GM12878 (cell line): ENCODE data around the gene COL18A1. TPM values are rescaled to one million over a fixed set of nuclear protein-coding genes. Genes with fewer than 3 reads are reported as not detected.

Experiments
- BMI1 ChIP-seq: fragments of 450-650 bp; IDR thresholded peaks from 2 replicates; pipeline ENCODE4 v1.6.1; 2016; ENCODE audit warnings: mild to moderate bottlenecking, moderate library complexity, borderline replicate concordance
- E2F8 ChIP-seq: fragments of 450-650 bp; IDR thresholded peaks from 2 replicates; pipeline ENCODE4 v1.6.1; 2018; ENCODE audit warnings: mild to moderate bottlenecking, low read depth, moderate library complexity; ENCODE audit not compliant: partially characterized antibody
- JUND ChIP-seq: IDR thresholded peaks from 2 replicates; pipeline ENCODE4 v1.6.1; 2012; ENCODE audit warnings: low read depth, mild to moderate bottlenecking, low read length, improper control_type of control experiment, moderate library complexity
- NKRF ChIP-seq: fragments of 450-650 bp; conservative IDR thresholded peaks from 2 replicates; pipeline ENCODE4 v1.6.1; 2017; ENCODE audit warnings: mild to moderate bottlenecking, moderate library complexity
- PAX8 ChIP-seq: fragments of 450-650 bp; IDR thresholded peaks from 2 replicates; pipeline ENCODE4 v1.6.1; 2017; ENCODE audit warnings: mild to moderate bottlenecking, moderate library complexity
- SMAD1 ChIP-seq: fragments of 450-650 bp; IDR thresholded peaks from 2 replicates; pipeline ENCODE4 v1.6.1; 2018; ENCODE audit warnings: mild to moderate bottlenecking, low read depth; ENCODE audit not compliant: partially characterized antibody
- SREBF2 ChIP-seq: IDR thresholded peaks from 2 replicates; pipeline ENCODE4 v1.6.1; 2012; ENCODE audit warnings: mild to moderate bottlenecking, low read length
- SUPT20H ChIP-seq: IDR thresholded peaks from 2 replicates; pipeline ENCODE4 v1.6.1; 2011; ENCODE audit warnings: low read depth, mild to moderate bottlenecking, low read length, moderate library complexity, borderline replicate concordance; ENCODE audit not compliant: control insufficient read depth
- TAF1 ChIP-seq: IDR thresholded peaks from 2 replicates; pipeline ENCODE4 v1.6.1; 2011; ENCODE audit warnings: mild to moderate bottlenecking, low read depth, low read length, borderline replicate concordance
- polyA plus RNA-seq, 11 experiments: library from polyadenylated mRNA; depleted of rRNA in 4 of 11; unstranded in 6 of 11; stranded (reverse) in 5 of 11; fragments of >200 nt; fragmentation: Nextera tagmentation in 4 of 11; fragmentation: Illumina TruSeq in 1 of 11; extraction: Ambion mirVana in 4 of 11; extraction: Trizol in 1 of 11; gene quantifications; 1 replicate in 1 of 11; 2 replicates in 10 of 11; pipeline versions ENCODE4 v1.2.1 to v1.2.3, GENCODE V29; 2011 to 2016; ENCODE audit warnings: inconsistent platforms in 2 of 11, missing spikeins in 2 of 11, low read depth in 1 of 11
- total RNA-seq, 4 experiments: library from RNA; depleted of rRNA in 3 of 4; stranded (reverse); fragments of >200 nt in 3 of 4; fragmentation: Illumina TruSeq in 1 of 4; extraction: Trizol in 1 of 4; gene quantifications; 2 replicates each; pipeline versions ENCODE4 v1.2.1 to v1.2.3, GENCODE V29; 2013 to 2021
- TF ChIP-seq, protein P1 (sequence below): fragments of 450-650 bp; formaldehyde crosslinking; IDR thresholded peaks from 2 replicates; pipeline ENCODE4 v1.5.0; 2022; ENCODE audit warnings: mild to moderate bottlenecking, missing genetic modification characterization
- TF ChIP-seq, protein P2 (sequence below): fragments of 450-650 bp; formaldehyde crosslinking; IDR thresholded peaks from 2 replicates; pipeline ENCODE4 v1.4.0; 2020; ENCODE audit warnings: mild to moderate bottlenecking, moderate library complexity

Gene COL18A1
- total and polyA plus RNA-seq, 10 of the 15 experiments (the other 5 are each of a cell fraction or from before 2014, with no cell fraction given): under 0.01 to 0.49 (median 0.09) TPM; not detected in 3

- TF ChIP-seq TAF1 (no peak), NKRF (no peak), E2F8 (no peak), SUPT20H (no peak), SREBF2 (no peak), BMI1 (no peak), PAX8 (no peak), SMAD1 (no peak), JUND (no peak)
- TF ChIP-seq, protein P1, sequence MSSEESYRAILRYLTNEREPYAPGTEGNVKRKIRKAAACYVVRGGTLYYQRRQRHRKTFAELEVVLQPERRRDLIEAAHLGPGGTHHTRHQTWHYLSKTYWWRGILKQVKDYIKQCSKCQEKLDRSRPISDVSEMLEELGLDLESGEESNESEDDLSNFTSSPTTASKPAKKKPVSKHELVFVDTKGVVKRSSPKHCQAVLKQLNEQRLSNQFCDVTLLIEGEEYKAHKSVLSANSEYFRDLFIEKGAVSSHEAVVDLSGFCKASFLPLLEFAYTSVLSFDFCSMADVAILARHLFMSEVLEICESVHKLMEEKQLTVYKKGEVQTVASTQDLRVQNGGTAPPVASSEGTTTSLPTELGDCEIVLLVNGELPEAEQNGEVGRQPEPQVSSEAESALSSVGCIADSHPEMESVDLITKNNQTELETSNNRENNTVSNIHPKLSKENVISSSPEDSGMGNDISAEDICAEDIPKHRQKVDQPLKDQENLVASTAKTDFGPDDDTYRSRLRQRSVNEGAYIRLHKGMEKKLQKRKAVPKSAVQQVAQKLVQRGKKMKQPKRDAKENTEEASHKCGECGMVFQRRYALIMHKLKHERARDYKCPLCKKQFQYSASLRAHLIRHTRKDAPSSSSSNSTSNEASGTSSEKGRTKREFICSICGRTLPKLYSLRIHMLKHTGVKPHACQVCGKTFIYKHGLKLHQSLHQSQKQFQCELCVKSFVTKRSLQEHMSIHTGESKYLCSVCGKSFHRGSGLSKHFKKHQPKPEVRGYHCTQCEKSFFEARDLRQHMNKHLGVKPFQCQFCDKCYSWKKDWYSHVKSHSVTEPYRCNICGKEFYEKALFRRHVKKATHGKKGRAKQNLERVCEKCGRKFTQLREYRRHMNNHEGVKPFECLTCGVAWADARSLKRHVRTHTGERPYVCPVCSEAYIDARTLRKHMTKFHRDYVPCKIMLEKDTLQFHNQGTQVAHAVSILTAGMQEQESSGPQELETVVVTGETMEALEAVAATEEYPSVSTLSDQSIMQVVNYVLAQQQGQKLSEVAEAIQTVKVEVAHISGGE (CRISPR knock-in tag): no peak
- TF ChIP-seq, protein P2, sequence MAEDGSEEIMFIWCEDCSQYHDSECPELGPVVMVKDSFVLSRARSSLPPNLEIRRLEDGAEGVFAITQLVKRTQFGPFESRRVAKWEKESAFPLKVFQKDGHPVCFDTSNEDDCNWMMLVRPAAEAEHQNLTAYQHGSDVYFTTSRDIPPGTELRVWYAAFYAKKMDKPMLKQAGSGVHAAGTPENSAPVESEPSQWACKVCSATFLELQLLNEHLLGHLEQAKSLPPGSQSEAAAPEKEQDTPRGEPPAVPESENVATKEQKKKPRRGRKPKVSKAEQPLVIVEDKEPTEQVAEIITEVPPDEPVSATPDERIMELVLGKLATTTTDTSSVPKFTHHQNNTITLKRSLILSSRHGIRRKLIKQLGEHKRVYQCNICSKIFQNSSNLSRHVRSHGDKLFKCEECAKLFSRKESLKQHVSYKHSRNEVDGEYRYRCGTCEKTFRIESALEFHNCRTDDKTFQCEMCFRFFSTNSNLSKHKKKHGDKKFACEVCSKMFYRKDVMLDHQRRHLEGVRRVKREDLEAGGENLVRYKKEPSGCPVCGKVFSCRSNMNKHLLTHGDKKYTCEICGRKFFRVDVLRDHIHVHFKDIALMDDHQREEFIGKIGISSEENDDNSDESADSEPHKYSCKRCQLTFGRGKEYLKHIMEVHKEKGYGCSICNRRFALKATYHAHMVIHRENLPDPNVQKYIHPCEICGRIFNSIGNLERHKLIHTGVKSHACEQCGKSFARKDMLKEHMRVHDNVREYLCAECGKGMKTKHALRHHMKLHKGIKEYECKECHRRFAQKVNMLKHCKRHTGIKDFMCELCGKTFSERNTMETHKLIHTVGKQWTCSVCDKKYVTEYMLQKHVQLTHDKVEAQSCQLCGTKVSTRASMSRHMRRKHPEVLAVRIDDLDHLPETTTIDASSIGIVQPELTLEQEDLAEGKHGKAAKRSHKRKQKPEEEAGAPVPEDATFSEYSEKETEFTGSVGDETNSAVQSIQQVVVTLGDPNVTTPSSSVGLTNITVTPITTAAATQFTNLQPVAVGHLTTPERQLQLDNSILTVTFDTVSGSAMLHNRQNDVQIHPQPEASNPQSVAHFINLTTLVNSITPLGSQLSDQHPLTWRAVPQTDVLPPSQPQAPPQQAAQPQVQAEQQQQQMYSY: no peak
These were observed 17.1 kb downstream of the COL18A1 start (continued) for GRCh38 chr21:45421846-45422775.
